Smooth muscle cell of the brain vasculature (primary cell): Measurements from ENCODE around the gene NAA10.

Experiments used
- DNase-seq: peaks from one replicate; pipeline ENCODE4 v3.0.0-alpha.2; 2012; ENCODE audit warnings: low read depth, low spot score

NAA10 gene

GRCh38 chrX:153909024-153909979 is 25.5 kb downstream of the NAA10 start:
- DNase-seq: no peak

- DNase-seq: no peak
These were observed 26.5 kb downstream of the NAA10 start for GRCh38 chrX:153908219-153908860.

- no peak for DNase-seq
These were observed 27.4 kb downstream of the NAA10 start for GRCh38 chrX:153907456-153907855.

- no peak for DNase-seq
These were observed 28.5 kb downstream of the NAA10 start for GRCh38 chrX:153906126-153906917.

- DNase-seq: no peak
These were observed 29.2 kb downstream of the NAA10 start for GRCh38 chrX:153905481-153906095.

GRCh38 chrX:153903991-153904957 is 30.6 kb downstream of the NAA10 start, which contains the start of gene AVPR2:
TSS of gene AVPR2 (plus strand) at chrX:153904673. CDS start at chrX:153905146, 473 bp downstream.
- no peak for DNase-seq

- DNase-seq: no peak
These were observed 31.4 kb downstream of the NAA10 start for GRCh38 chrX:153903238-153903980.

GRCh38 chrX:153902385-153902784 is 32.5 kb downstream of the NAA10 start:
- DNase-seq: no peak

GRCh38 chrX:153901753-153902140 is 33.1 kb downstream of the NAA10 start:
- no peak for DNase-seq

- DNase-seq: no peak
These were observed 33.7 kb downstream of the NAA10 start for GRCh38 chrX:153900831-153901752.

GRCh38 chrX:153897899-153898298 is 36.9 kb downstream of the NAA10 start:
- no peak for DNase-seq

GRCh38 chrX:153889123-153889522 is 45.7 kb downstream of the NAA10 start:
- no peak for DNase-seq

GRCh38 chrX:153888344-153888743 is 46.5 kb downstream of the NAA10 start:
- no peak for DNase-seq

GRCh38 chrX:153887385-153887784 is 47.5 kb downstream of the NAA10 start:
- no peak for DNase-seq

GRCh38 chrX:153886915-153887314 is 47.9 kb downstream of the NAA10 start:
- no peak for DNase-seq

- DNase-seq: no peak
These were observed 48.6 kb downstream of the NAA10 start, which contains the start of gene L1CAM for GRCh38 chrX:153885968-153886903. TSS of gene L1CAM (minus strand) at chrX:153886173. CDS start at chrX:153875836, 10,337 bp downstream.

GRCh38 chrX:153885208-153885787 is 49.5 kb downstream of the NAA10 start:
- no peak for DNase-seq
